HEK293 (cell line): ENCODE results near the gene CMTM4.

Experiments used
- CTCF ChIA-PET: fragments of 350-600 bp; formaldehyde crosslinking; extraction: SDS; loops from one replicate; lab custom pipeline; 2021; ENCODE audit warnings: antibody characterized with exemption; lab: Yijun Ruan, JAX
- POLR2A ChIA-PET: fragments of 300-600 bp; formaldehyde crosslinking; extraction: SDS; loops from one replicate; lab custom pipeline; 2020; ENCODE audit warnings: antibody characterized with exemption, inconsistent platforms; lab: Yijun Ruan, JAX
- H3K27ac ChIP-seq: fragments of 200-500 bp; sonication (Bioruptor generic); 2 replicates; pipeline ENCODE4 v1.5.1; 2014; ENCODE audit warnings: low read depth, low read length, control low read depth, inconsistent platforms; ENCODE audit errors: extremely low read depth
- H3K36me3 ChIP-seq, 2 experiments: fragments of 200-500 bp in 1 of 2; sonication (Bioruptor generic) in 1 of 2; 1 replicate in 1 of 2; 2 replicates in 1 of 2; pipeline ENCODE4 v1.5.1; 2014 to 2017; ENCODE audit warnings: inconsistent platforms in 2 of 2, low read length in 2 of 2; ENCODE audit not compliant: control insufficient read depth in 2 of 2, insufficient read depth in 1 of 2
- H3K4me1 ChIP-seq: fragments of 200-500 bp; sonication (Bioruptor generic); 2 replicates; pipeline ENCODE4 v1.5.1; 2014; ENCODE audit warnings: mild to moderate bottlenecking, low read length, inconsistent platforms; ENCODE audit not compliant: control insufficient read depth, insufficient read depth
- H3K4me3 ChIP-seq: 2 replicates; pipeline ENCODE4 v1.5.1; 2011; ENCODE audit warnings: low read depth, mild to moderate bottlenecking, control low read depth, low read length, moderate library complexity
- H3K9me3 ChIP-seq: fragments of 200-500 bp; sonication (Bioruptor generic); 2 replicates; pipeline ENCODE4 v1.5.1; 2014; ENCODE audit warnings: low read depth, low read length, inconsistent platforms; ENCODE audit not compliant: control insufficient read depth, insufficient read depth
- ATF2 ChIP-seq: fragments of 450-650 bp; formaldehyde crosslinking; IDR thresholded peaks from 2 replicates; pipeline ENCODE4 v1.5.1; 2016; ENCODE audit warnings: missing biosample characterization, missing genetic modification characterization, low read depth
- BCL6B ChIP-seq: fragments of 450-650 bp; formaldehyde crosslinking; IDR thresholded peaks from 2 replicates; pipeline ENCODE4 v1.5.1; 2017; ENCODE audit warnings: missing biosample characterization, missing genetic modification characterization
- GLI4 ChIP-seq: fragments of 450-650 bp; formaldehyde crosslinking; IDR thresholded peaks from 2 replicates; pipeline ENCODE4 v1.5.1; 2016; ENCODE audit warnings: missing biosample characterization, missing genetic modification characterization
- GLIS1 ChIP-seq: fragments of 450-650 bp; formaldehyde crosslinking; IDR thresholded peaks from 2 replicates; pipeline ENCODE4 v1.5.1; 2016; ENCODE audit warnings: missing biosample characterization, missing genetic modification characterization
- KLF16 ChIP-seq: fragments of 450-650 bp; formaldehyde crosslinking; IDR thresholded peaks from 2 replicates; pipeline ENCODE4 v1.5.1; 2017; ENCODE audit warnings: missing biosample characterization, missing genetic modification characterization
- KLF7 ChIP-seq: fragments of 450-650 bp; formaldehyde crosslinking; IDR thresholded peaks from 2 replicates; pipeline ENCODE4 v1.5.1; 2016; ENCODE audit warnings: missing biosample characterization, missing genetic modification characterization, borderline replicate concordance
- YY2 ChIP-seq: fragments of 450-650 bp; formaldehyde crosslinking; IDR thresholded peaks from 2 replicates; pipeline ENCODE4 v1.5.1; 2016; ENCODE audit warnings: missing biosample characterization, missing genetic modification characterization
- ZBTB1 ChIP-seq: fragments of 450-650 bp; formaldehyde crosslinking; IDR thresholded peaks from 2 replicates; pipeline ENCODE4 v1.5.1; 2016; ENCODE audit warnings: missing biosample characterization, missing genetic modification characterization
- ZBTB26 ChIP-seq: fragments of 450-650 bp; formaldehyde crosslinking; optimal IDR thresholded peaks from 2 replicates; pipeline ENCODE3; 2016; ENCODE audit warnings: missing biosample characterization, mild to moderate bottlenecking, missing genetic modification characterization
- ZNF10 ChIP-seq: fragments of 450-650 bp; formaldehyde crosslinking; IDR thresholded peaks from 2 replicates; pipeline ENCODE4 v1.5.1; 2017; ENCODE audit warnings: missing biosample characterization, missing genetic modification characterization
- ZNF112 ChIP-seq: fragments of 450-650 bp; formaldehyde crosslinking; IDR thresholded peaks from 2 replicates; pipeline ENCODE4 v1.5.0; 2017; ENCODE audit warnings: missing biosample characterization, missing genetic modification characterization
- ZNF138 ChIP-seq: fragments of 450-650 bp; formaldehyde crosslinking; IDR thresholded peaks from 2 replicates; pipeline ENCODE4 v1.5.1; 2016; ENCODE audit warnings: missing biosample characterization, missing genetic modification characterization, borderline replicate concordance
- ZNF211 ChIP-seq: fragments of 450-650 bp; formaldehyde crosslinking; IDR thresholded peaks from 2 replicates; pipeline ENCODE4 v1.5.1; 2016; ENCODE audit warnings: low read depth, missing biosample characterization, missing genetic modification characterization
- ZNF274 ChIP-seq, 2 experiments: fragments of 200-500 bp in 1 of 2; fragments of 450-650 bp in 1 of 2; sonication (Bioruptor generic) in 1 of 2; formaldehyde crosslinking in 1 of 2; IDR thresholded peaks; 2 replicates each; pipeline versions ENCODE4 v1.5.1 to v1.6.1; 2014 to 2016; ENCODE audit warnings: borderline replicate concordance in 1 of 2, inconsistent platforms in 1 of 2, low read length in 1 of 2, missing biosample characterization in 1 of 2, missing genetic modification characterization in 1 of 2
- ZNF366 ChIP-seq: fragments of 450-650 bp; formaldehyde crosslinking; conservative IDR thresholded peaks from 2 replicates; pipeline ENCODE4 v1.5.1; 2016; ENCODE audit warnings: missing biosample characterization, missing genetic modification characterization
- ZNF404 ChIP-seq: fragments of 450-650 bp; formaldehyde crosslinking; IDR thresholded peaks from 2 replicates; pipeline ENCODE4 v1.5.1; 2017; ENCODE audit warnings: missing biosample characterization, missing genetic modification characterization
- ZNF48 ChIP-seq: fragments of 450-650 bp; formaldehyde crosslinking; IDR thresholded peaks from 2 replicates; pipeline ENCODE4 v1.5.1; 2016; ENCODE audit warnings: missing biosample characterization, missing genetic modification characterization
- ZNF623 ChIP-seq: fragments of 450-650 bp; formaldehyde crosslinking; IDR thresholded peaks from 2 replicates; pipeline ENCODE4 v1.5.1; 2016; ENCODE audit warnings: missing biosample characterization, missing genetic modification characterization
- ZNF747 ChIP-seq: fragments of 450-650 bp; formaldehyde crosslinking; IDR thresholded peaks from 2 replicates; pipeline ENCODE4 v1.5.1; 2016; ENCODE audit warnings: missing biosample characterization, missing genetic modification characterization
- ZNF785 ChIP-seq: fragments of 450-650 bp; formaldehyde crosslinking; IDR thresholded peaks from 2 replicates; pipeline ENCODE4 v1.5.1; 2016; ENCODE audit warnings: missing biosample characterization, missing genetic modification characterization
- TF ChIP-seq, protein P1 (sequence below): fragments of 450-650 bp; formaldehyde crosslinking; IDR thresholded peaks from 2 replicates; pipeline ENCODE4 v1.5.1; 2016; ENCODE audit warnings: missing biosample characterization, missing genetic modification characterization
- TF ChIP-seq, protein P2 (sequence below): fragments of 450-650 bp; formaldehyde crosslinking; IDR thresholded peaks from 2 replicates; pipeline ENCODE4 v1.5.1; 2016; ENCODE audit warnings: missing biosample characterization, missing genetic modification characterization
- TF ChIP-seq, protein P3 (sequence below): fragments of 450-650 bp; formaldehyde crosslinking; IDR thresholded peaks from 2 replicates; pipeline ENCODE4 v1.5.1; 2017; ENCODE audit warnings: missing biosample characterization, missing genetic modification characterization
- TF ChIP-seq, protein P4 (sequence below): fragments of 450-650 bp; IDR thresholded peaks from 2 replicates; pipeline ENCODE4 v1.5.1; 2018; ENCODE audit warnings: missing biosample characterization, missing genetic modification characterization
- TF ChIP-seq, protein P5 (sequence below): fragments of 450-650 bp; formaldehyde crosslinking; IDR thresholded peaks from 2 replicates; pipeline ENCODE4 v1.5.1; 2016; ENCODE audit warnings: missing biosample characterization, missing genetic modification characterization

The CMTM4 gene

GRCh38 chr16:66576296-66576695 is 120.2 kb downstream of the CMTM4 start (continued):
- TF ChIP-seq, protein P1, sequence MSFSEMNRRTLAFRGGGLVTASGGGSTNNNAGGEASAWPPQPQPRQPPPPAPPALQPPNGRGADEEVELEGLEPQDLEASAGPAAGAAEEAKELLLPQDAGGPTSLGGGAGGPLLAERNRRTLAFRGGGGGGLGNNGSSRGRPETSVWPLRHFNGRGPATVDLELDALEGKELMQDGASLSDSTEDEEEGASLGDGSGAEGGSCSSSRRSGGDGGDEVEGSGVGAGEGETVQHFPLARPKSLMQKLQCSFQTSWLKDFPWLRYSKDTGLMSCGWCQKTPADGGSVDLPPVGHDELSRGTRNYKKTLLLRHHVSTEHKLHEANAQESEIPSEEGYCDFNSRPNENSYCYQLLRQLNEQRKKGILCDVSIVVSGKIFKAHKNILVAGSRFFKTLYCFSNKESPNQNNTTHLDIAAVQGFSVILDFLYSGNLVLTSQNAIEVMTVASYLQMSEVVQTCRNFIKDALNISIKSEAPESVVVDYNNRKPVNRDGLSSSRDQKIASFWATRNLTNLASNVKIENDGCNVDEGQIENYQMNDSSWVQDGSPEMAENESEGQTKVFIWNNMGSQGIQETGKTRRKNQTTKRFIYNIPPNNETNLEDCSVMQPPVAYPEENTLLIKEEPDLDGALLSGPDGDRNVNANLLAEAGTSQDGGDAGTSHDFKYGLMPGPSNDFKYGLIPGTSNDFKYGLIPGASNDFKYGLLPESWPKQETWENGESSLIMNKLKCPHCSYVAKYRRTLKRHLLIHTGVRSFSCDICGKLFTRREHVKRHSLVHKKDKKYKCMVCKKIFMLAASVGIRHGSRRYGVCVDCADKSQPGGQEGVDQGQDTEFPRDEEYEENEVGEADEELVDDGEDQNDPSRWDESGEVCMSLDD (tag by site-specific recombination): no peak
- TF ChIP-seq ZNF138 (tag by site-specific recombination) (no peak), YY2 (tag by site-specific recombination) (no peak), ZNF404 (no peak), ZNF48 (no peak), ZBTB26 (tag by site-specific recombination) (no peak), GLIS1 (no peak), ZNF747 (tag by site-specific recombination) (no peak), ZNF211 (tag by site-specific recombination) (no peak), KLF16 (tag by site-specific recombination) (no peak), ZNF274 (IDR thresholded peaks at IDR 0.05; ENCODE audit: low read length) (no peak), ZNF274 (tag by site-specific recombination; IDR thresholded peaks at IDR 0.05; ENCODE audit: borderline replicate concordance) (no peak), ZNF785 (no peak), BCL6B (tag by site-specific recombination) (no peak), ZBTB1 (no peak)
- TF ChIP-seq, protein P2, sequence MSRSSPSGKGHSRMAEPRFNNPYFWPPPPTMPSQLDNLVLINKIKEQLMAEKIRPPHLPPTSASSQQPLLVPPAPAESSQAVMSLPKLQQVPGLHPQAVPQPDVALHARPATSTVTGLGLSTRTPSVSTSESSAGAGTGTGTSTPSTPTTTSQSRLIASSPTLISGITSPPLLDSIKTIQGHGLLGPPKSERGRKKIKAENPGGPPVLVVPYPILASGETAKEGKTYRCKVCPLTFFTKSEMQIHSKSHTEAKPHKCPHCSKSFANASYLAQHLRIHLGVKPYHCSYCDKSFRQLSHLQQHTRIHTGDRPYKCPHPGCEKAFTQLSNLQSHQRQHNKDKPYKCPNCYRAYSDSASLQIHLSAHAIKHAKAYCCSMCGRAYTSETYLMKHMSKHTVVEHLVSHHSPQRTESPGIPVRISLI (tag by site-specific recombination): no peak
- TF ChIP-seq, protein P3, sequence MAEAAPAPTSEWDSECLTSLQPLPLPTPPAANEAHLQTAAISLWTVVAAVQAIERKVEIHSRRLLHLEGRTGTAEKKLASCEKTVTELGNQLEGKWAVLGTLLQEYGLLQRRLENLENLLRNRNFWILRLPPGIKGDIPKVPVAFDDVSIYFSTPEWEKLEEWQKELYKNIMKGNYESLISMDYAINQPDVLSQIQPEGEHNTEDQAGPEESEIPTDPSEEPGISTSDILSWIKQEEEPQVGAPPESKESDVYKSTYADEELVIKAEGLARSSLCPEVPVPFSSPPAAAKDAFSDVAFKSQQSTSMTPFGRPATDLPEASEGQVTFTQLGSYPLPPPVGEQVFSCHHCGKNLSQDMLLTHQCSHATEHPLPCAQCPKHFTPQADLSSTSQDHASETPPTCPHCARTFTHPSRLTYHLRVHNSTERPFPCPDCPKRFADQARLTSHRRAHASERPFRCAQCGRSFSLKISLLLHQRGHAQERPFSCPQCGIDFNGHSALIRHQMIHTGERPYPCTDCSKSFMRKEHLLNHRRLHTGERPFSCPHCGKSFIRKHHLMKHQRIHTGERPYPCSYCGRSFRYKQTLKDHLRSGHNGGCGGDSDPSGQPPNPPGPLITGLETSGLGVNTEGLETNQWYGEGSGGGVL (tag by site-specific recombination): no peak
- TF ChIP-seq, all 188 proteins: peak for 0

GRCh38 chr16:66575060-66575459 is 121.5 kb downstream of the CMTM4 start:
- H3K27ac ChIP-seq: no peak overlapping the region
- ChIA-PET POLR2A (interaction anchor here (1.0 to 1.1 kb wide), 2 partner anchors 13 to 23 kb away, joined by 3 read pairs; partner anchors contain the start of gene CKLF), CTCF (interaction anchor here (0.6 to 1.3 kb wide), 3 partner anchors 12 to 259 kb away, joined by 3 read pairs; no protein-coding TSS in a partner anchor)
- no peaks in the 10 kb centered on the region for H3K9me3 ChIP-seq
- H3K4me1 ChIP-seq: peaks cover under 1% of the 10 kb centered on the region
- H3K4me3 ChIP-seq: no peak overlapping the region
- no peaks in the 10 kb centered on the region for H3K36me3 ChIP-seq
- no peak for TF ChIP-seq ZNF366 (tag by site-specific recombination)
- TF ChIP-seq ZNF623: no peak
- no peak for TF ChIP-seq ZNF112 (tag by site-specific recombination)
- no peak for TF ChIP-seq ZNF10 (tag by site-specific recombination)
- TF ChIP-seq ATF2 (tag by site-specific recombination): no peak
- TF ChIP-seq, protein P4, sequence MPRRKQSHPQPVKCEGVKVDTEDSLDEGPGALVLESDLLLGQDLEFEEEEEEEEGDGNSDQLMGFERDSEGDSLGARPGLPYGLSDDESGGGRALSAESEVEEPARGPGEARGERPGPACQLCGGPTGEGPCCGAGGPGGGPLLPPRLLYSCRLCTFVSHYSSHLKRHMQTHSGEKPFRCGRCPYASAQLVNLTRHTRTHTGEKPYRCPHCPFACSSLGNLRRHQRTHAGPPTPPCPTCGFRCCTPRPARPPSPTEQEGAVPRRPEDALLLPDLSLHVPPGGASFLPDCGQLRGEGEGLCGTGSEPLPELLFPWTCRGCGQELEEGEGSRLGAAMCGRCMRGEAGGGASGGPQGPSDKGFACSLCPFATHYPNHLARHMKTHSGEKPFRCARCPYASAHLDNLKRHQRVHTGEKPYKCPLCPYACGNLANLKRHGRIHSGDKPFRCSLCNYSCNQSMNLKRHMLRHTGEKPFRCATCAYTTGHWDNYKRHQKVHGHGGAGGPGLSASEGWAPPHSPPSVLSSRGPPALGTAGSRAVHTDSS (tag by site-specific recombination): no peak
- TF ChIP-seq GLI4 (tag by site-specific recombination): no peak
- TF ChIP-seq, protein P5, sequence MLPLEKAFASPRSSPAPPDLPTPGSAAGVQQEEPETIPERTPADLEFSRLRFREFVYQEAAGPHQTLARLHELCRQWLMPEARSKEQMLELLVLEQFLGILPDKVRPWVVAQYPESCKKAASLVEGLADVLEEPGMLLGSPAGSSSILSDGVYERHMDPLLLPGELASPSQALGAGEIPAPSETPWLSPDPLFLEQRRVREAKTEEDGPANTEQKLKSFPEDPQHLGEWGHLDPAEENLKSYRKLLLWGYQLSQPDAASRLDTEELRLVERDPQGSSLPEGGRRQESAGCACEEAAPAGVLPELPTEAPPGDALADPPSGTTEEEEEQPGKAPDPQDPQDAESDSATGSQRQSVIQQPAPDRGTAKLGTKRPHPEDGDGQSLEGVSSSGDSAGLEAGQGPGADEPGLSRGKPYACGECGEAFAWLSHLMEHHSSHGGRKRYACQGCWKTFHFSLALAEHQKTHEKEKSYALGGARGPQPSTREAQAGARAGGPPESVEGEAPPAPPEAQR (tag by site-specific recombination): no peak
- no peak for TF ChIP-seq KLF7 (tag by site-specific recombination)
